BLaER1 (cell line): ENCODE measurements around the gene ZBTB45.

ENCODE experiments used
- H3K27ac ChIP-seq: shearing (Covaris generic); formaldehyde crosslinking; 2 replicates; pipeline ENCODE4 v1.8.1; 2022
- H3K27me3 ChIP-seq: shearing (Covaris generic); formaldehyde crosslinking; 2 replicates; pipeline ENCODE4 v1.8.1; 2022
- H3K36me3 ChIP-seq: shearing (Covaris generic); formaldehyde crosslinking; 2 replicates; pipeline ENCODE4 v1.8.1; 2022
- H3K4me1 ChIP-seq: shearing (Covaris generic); formaldehyde crosslinking; 2 replicates; pipeline ENCODE4 v1.8.1; 2022
- H3K4me2 ChIP-seq: shearing (Covaris generic); formaldehyde crosslinking; 2 replicates; pipeline ENCODE4 v1.8.1; 2022
- H3K4me3 ChIP-seq: shearing (Covaris generic); formaldehyde crosslinking; 2 replicates; pipeline ENCODE4 v1.8.1; 2022
- H3K9ac ChIP-seq: shearing (Covaris generic); formaldehyde crosslinking; 2 replicates; pipeline ENCODE4 v1.8.1; 2022
- H3K9me3 ChIP-seq: shearing (Covaris generic); formaldehyde crosslinking; 2 replicates; pipeline ENCODE4 v1.8.1; 2022
- H4K20me1 ChIP-seq: shearing (Covaris generic); formaldehyde crosslinking; 2 replicates; pipeline ENCODE4 v1.8.1; 2022
- Cebpa-rat ChIP-seq: shearing (Covaris generic); IDR thresholded peaks from 2 replicates; pipeline ENCODE4 v1.8.1; 2022

The ZBTB45 gene

GRCh38 chr19:58554494-58555368 lies 35.1 kb upstream of the ZBTB45 start, which contains the start of gene CHMP2A:
Gene CHMP2A (minus strand): TSS chr19:58555105. CDS start chr19:58554212, 893 bp downstream.
- peak; percentile 62 for TF ChIP-seq Cebpa-rat
- Histone ChIP-seq H3K27ac (peak within 1 kb of the TSS; percentile 91), H3K9ac (peak within 1 kb of the TSS; percentile 91), H3K4me1 (peaks cover 48% of the 10 kb centered on the region), H4K20me1 (peaks cover 66% of the 10 kb centered on the region), H3K9me3 (no peaks in the 10 kb centered on the region), H3K4me3 (peak within 1 kb of the TSS; percentile 78), H3K27me3 (no peaks in the 10 kb centered on the region), H3K4me2 (peak within 1 kb of the TSS; percentile 89), H3K36me3 (peaks cover 60% of the 10 kb centered on the region)

- Histone ChIP-seq H3K27me3 (no peaks in the 10 kb centered on the region), H3K27ac (peak overlapping the region; percentile 91), H3K9ac (peak overlapping the region; percentile 91), H3K36me3 (peaks cover 68% of the 10 kb centered on the region), H3K4me2 (peak overlapping the region; percentile 89), H3K4me3 (peak overlapping the region; percentile 78), H4K20me1 (peaks cover 74% of the 10 kb centered on the region), H3K9me3 (no peaks in the 10 kb centered on the region), H3K4me1 (peaks cover 51% of the 10 kb centered on the region)
- no peak for TF ChIP-seq Cebpa-rat
Observed at GRCh38 chr19:58553799-58554493, 34.3 kb upstream of the ZBTB45 start.

GRCh38 chr19:58552655-58553054 lies 33.0 kb upstream of the ZBTB45 start:
- Histone ChIP-seq H3K4me3 (no peak overlapping the region), H3K4me2 (no peak overlapping the region), H3K27ac (no peak overlapping the region), H3K9me3 (no peaks in the 10 kb centered on the region), H4K20me1 (peaks cover 82% of the 10 kb centered on the region), H3K9ac (no peak overlapping the region), H3K36me3 (peaks cover 81% of the 10 kb centered on the region), H3K4me1 (peaks cover 53% of the 10 kb centered on the region), H3K27me3 (no peaks in the 10 kb centered on the region)
- TF ChIP-seq Cebpa-rat: no peak

- Histone ChIP-seq H3K4me3 (no peak overlapping the region), H3K4me2 (no peak overlapping the region), H3K9ac (no peak overlapping the region), H3K27ac (no peak overlapping the region), H3K4me1 (peaks cover 54% of the 10 kb centered on the region), H4K20me1 (peaks cover 82% of the 10 kb centered on the region), H3K27me3 (no peaks in the 10 kb centered on the region), H3K36me3 (peaks cover 85% of the 10 kb centered on the region), H3K9me3 (no peaks in the 10 kb centered on the region)
- TF ChIP-seq Cebpa-rat: no peak
Observed at GRCh38 chr19:58551577-58552471, 32.2 kb upstream of the ZBTB45 start.

- TF ChIP-seq Cebpa-rat: no peak
- no peak overlapping the region for H3K9ac ChIP-seq
- peaks cover 82% of the 10 kb centered on the region for H4K20me1 ChIP-seq
- H3K4me1 ChIP-seq: peaks cover 54% of the 10 kb centered on the region
- H3K9me3 ChIP-seq: no peaks in the 10 kb centered on the region
- no peak overlapping the region for H3K27ac ChIP-seq
- H3K27me3 ChIP-seq: no peaks in the 10 kb centered on the region
- no peak overlapping the region for H3K4me3 ChIP-seq
- no peak overlapping the region for H3K4me2 ChIP-seq
- H3K36me3 ChIP-seq: peaks cover 85% of the 10 kb centered on the region
Observed at GRCh38 chr19:58551123-58551497, 31.5 kb upstream of the ZBTB45 start.

- no peaks in the 10 kb centered on the region for H3K27me3 ChIP-seq
- H3K9me3 ChIP-seq: no peaks in the 10 kb centered on the region
- no peak overlapping the region for H3K9ac ChIP-seq
- no peak overlapping the region for H3K4me3 ChIP-seq
- peaks cover 87% of the 10 kb centered on the region for H4K20me1 ChIP-seq
- H3K4me2 ChIP-seq: no peak overlapping the region
- no peak for TF ChIP-seq Cebpa-rat
- H3K27ac ChIP-seq: no peak overlapping the region
- H3K4me1 ChIP-seq: peaks cover 54% of the 10 kb centered on the region
- H3K36me3 ChIP-seq: peaks cover 85% of the 10 kb centered on the region
Observed at GRCh38 chr19:58550362-58551122, 30.9 kb upstream of the ZBTB45 start.

GRCh38 chr19:58549664-58550361 lies 30.2 kb upstream of the ZBTB45 start:
- Histone ChIP-seq H3K9ac (no peak overlapping the region), H3K27me3 (no peaks in the 10 kb centered on the region), H3K36me3 (peaks cover 86% of the 10 kb centered on the region), H3K4me3 (no peak overlapping the region), H3K27ac (no peak overlapping the region), H3K4me2 (no peak overlapping the region), H3K9me3 (no peaks in the 10 kb centered on the region), H3K4me1 (peaks cover 52% of the 10 kb centered on the region), H4K20me1 (peaks cover 95% of the 10 kb centered on the region)
- TF ChIP-seq Cebpa-rat: no peak

- H3K4me1 ChIP-seq: peaks cover 48% of the 10 kb centered on the region
- no peak overlapping the region for H3K27ac ChIP-seq
- no peaks in the 10 kb centered on the region for H3K9me3 ChIP-seq
- H3K4me2 ChIP-seq: no peak overlapping the region
- no peaks in the 10 kb centered on the region for H3K27me3 ChIP-seq
- no peak overlapping the region for H3K4me3 ChIP-seq
- no peak overlapping the region for H3K9ac ChIP-seq
- TF ChIP-seq Cebpa-rat: no peak
- H4K20me1 ChIP-seq: peaks cover 97% of the 10 kb centered on the region
- H3K36me3 ChIP-seq: peaks cover 86% of the 10 kb centered on the region
Observed at GRCh38 chr19:58548859-58549663, 29.5 kb upstream of the ZBTB45 start.
